Activated T-cell treated with anti-CD3 and anti-CD28 coated beads for 4 hours (primary cell): ENCODE results near the gene KIF7.

ENCODE experiments used
- DNase-seq: peaks from one replicate; pipeline ENCODE4 v3.0.0-alpha.2; 2020

Gene KIF7

DNA sequence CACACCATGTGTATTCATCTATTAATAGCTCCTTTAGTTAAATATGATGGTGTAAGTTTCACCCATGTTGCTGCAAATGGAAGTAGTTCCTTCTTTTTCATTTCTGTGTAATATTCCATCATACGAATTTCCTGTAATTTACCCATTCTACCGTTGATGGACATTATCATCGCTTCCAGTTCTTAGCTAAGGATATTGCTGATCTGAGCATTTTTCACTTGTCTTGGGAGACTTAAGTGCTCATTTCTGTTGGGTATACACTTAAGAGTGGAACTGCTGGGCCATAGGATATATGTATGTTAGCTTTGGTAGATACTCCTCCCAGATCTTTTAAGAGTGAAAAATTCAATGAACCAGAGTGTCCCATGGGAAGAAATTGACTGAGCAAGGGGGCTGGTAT lies 12.9 kb upstream of the KIF7 start:
- no peak for DNase-seq

- no peak for DNase-seq
Observed at GRCh38 chr15:89667706-89667960, 12.4 kb upstream of the KIF7 start.

GRCh38 chr15:89666858-89667705 lies 11.8 kb upstream of the KIF7 start:
- DNase-seq = no peak

- DNase-seq = no peak
Observed at GRCh38 chr15:89666184-89666857, 11.1 kb upstream of the KIF7 start.

- no peak for DNase-seq
Observed at GRCh38 chr15:89665449-89666181, 10.3 kb upstream of the KIF7 start.

GRCh38 chr15:89664441-89665350 lies 9.4 kb upstream of the KIF7 start:
- no peak for DNase-seq

- DNase-seq = no peak
Observed at GRCh38 chr15:89662893-89663626, 7.8 kb upstream of the KIF7 start.

DNA sequence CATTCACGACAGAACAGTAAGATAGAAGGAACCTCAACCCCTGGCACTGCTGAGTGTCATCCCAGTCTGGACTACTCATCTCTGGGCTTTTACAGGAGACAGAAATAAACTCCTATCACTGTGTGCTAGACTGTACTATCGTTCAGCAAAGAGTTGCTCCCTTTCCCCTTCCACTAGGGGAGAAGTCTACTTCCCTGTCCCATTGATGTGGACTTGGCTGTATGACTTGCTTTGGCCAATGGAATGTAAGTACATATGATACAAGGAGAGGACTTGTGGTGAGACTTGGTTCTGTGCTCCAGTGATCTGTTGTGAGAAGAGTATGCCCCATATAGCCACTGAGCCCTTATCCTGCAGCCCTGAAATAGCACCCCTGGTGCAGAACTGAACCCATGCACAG lies 5.3 kb upstream of the KIF7 start:
- DNase-seq = no peak

DNA sequence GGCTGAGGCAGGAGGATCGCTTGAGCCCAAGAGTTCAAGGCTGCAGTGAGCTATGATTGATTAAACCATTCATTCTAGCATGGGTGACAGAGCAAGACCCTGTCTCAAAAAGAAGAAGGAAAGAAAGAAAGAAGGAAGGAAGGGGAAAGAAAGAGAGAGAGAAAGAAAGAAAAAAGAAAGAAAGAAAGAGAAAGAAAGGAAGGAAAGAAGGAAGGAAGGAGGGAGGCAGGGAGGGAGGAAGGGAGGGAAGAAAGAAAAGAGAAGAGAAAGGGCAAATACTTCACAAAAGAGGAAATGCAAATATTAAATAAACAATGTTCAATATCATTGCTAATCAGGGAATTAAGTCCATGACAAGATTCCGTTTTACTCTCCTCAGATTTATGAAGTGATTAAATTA lies 4.0 kb upstream of the KIF7 start:
- DNase-seq = no peak

GRCh38 chr15:89657686-89658200 lies 2.5 kb upstream of the KIF7 start:
- no peak for DNase-seq

DNA sequence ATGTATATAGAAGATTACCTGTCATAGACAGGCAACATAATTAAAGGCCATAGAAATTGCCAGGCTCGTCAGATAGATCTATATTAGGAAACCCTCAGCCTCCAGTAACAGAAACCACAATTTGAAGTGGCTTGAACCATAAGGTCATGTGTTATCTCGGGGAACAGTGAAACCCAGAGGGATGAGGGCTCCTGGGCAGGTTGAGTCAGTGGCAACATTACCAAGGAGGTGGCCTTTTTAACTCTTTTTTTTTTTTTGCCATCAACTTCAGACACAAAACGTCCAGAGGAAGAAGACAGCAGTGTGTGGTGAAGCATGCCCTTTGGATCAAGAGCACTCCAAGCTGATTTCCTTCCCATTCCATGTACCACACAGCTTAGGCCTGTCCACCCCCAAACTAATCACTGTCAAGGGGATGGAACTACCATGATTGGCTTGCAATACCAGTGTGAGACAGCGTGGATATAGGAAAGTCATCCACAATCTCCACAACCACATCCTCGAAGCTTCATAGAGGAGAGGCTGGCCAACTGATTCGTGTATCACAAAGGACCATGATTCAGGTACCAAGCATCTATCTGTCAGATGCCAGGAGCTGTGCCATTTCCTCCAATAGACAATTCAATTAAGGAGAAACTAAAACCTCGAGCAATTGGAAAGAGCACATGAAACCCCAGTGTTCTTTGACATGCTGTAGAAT lies 999 bp upstream of the KIF7 start:
- DNase-seq = no peak

DNA sequence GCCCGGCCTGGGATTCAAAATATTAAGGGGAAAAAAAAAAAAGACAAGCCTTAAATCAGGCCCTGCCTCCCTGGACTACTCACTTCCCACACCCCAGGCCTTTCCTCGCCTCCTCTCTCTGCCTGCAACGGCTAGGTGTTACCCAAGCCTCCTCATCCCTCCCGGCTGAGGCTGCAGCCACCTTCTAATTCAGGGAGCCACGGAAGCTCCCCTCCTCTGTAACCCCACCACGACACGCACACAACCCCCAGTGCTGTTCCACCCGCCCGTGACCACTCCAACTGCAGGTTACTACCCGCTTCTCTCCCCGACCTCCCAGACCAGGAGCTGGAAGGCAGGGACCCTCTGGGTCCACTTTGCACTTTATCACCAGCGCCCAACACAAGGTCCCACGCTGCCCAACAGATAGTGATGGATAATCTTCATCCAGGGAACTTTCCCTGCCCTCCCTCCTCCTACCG lies 936 bp downstream of the KIF7 start:
- no peak for DNase-seq

- DNase-seq = no peak
Observed at GRCh38 chr15:89653578-89653977, 1.7 kb downstream of the KIF7 start.

- no peak for DNase-seq
Observed at GRCh38 chr15:89652666-89653065, 2.6 kb downstream of the KIF7 start.

- DNase-seq = no peak
Observed at GRCh38 chr15:89652131-89652530, 3.1 kb downstream of the KIF7 start.

DNA sequence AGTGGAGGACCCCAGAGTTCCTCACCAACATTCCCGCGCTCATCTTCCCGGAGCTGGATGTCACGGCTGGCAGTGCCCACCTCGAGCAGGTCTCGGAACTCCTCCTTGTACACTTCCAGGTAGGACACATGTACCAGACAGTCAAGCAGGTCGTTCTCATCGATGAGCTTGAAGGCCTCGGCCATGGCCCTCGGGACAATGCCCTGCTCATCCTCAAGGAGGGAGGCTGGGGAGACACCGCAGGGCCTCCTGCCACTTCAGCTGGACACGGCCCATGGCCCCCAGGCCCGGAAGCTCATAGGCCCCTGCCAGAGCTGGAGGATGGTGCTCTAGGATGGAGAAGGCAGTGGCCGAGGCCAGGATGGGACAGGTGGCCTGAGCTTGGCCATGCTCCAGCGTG lies 5.6 kb downstream of the KIF7 start:
- no peak for DNase-seq

DNA sequence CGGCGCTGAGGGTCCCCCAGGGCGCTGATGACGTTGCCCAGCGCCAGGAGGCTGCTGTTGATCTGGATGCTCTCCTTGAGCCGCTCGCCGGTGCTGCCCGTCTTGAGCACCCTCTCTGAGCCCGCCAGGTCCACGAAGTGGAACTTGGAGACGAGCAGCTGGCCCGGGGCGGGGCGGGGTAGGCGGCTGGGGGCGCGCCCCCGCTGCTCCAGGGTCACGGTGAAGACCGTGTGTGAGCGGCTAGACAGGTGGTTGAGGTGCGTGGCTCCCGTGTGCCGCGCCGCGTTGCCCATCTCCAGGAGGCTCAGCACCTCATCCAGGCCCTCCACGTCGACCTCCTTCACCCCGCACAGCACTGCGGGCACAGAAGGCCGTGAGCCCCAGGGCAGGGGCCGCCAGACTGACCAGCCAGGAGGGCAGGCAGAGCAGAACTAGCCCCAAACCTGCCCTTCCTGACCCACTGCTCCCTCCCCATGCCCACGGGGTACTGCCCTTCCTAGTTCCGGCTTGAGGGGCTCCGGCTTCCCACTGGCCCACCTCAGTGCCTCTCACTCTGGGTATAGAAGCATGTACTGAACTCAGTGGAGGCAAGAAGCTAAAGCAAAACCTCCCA lies 6.1 kb downstream of the KIF7 start:
- no peak for DNase-seq

DNA sequence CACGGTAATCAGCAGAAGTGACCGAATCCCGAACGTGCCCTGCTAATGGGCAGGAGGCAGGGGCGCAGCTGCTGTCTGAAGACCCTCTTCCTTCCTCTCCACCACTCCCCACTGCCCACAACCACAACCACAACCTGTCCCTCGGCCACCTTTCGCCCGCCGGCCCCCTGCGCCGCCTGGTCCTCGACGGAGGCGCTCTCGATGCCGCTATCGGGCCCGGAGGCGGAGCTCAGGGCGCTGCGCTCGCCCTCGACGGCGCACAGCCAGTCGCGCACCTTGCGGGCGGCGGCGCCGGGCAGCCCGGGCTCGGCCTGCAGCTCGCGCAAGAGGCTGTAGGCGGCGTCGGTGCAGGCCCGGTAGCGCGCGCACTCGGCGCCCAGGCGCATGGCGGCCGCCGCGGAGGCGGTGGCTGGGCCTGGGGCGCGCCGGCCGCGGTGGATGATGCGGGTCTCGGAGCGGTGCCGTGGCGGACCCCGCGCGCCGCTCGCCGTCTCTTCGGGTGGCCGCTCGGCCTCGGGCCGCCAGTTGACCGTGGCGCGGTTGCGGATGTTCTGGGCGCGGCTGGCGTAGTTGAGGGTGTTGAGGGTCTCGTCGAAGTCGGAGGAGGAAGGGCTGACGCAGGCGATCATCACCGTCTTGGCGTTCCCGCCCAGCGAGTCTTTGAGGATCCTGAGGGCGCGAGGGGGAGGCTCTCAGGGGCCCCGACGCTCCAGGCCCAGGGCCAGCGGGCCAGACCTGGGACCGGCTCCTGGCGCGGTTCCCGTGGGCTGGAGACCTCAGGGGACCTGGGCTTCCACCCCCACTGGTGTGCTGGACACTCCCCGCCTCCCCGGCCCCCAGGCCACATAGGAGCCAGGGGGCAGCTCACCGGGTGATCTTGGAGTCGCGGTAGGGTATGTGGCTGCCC lies 6.9 kb downstream of the KIF7 start:
- DNase-seq = no peak

GRCh38 chr15:89647191-89647851 lies 7.9 kb downstream of the KIF7 start:
- DNase-seq = peak; percentile 37
